DND-41 (cell line): Measurements from ENCODE around the gene PIEZO1.

Source experiments
- ATAC-seq: fragments of 200-7000 bp; cut with Tn5 transposase; 3 replicates; pipeline ENCODE4 v1.9.1; 2021; ENCODE audit warnings: low read depth; ENCODE audit not compliant: insufficient read depth
- DNase-seq: peaks from one replicate; pipeline ENCODE4 v3.0.0-alpha.2; 2020
- H2AFZ ChIP-seq: 2 replicates; pipeline ENCODE4 v1.6.0; 2012; ENCODE audit warnings: low read depth, low read length
- H3K27ac ChIP-seq: 2 replicates; pipeline ENCODE4 v1.5.1; 2012; ENCODE audit warnings: low read length, inconsistent platforms
- H3K27me3 ChIP-seq: fragments of 200-600 bp; sonication (generic); 2 replicates; pipeline ENCODE4 v1.6.0; 2012; ENCODE audit warnings: low read length, mild to moderate bottlenecking, inconsistent platforms; ENCODE audit not compliant: insufficient read depth, poor library complexity
- H3K36me3 ChIP-seq: 2 replicates; pipeline ENCODE4 v1.5.1; 2012; ENCODE audit warnings: low read length, inconsistent platforms; ENCODE audit not compliant: insufficient read depth
- H3K4me1 ChIP-seq: 2 replicates; pipeline ENCODE4 v1.5.1; 2012; ENCODE audit warnings: mild to moderate bottlenecking, low read length; ENCODE audit not compliant: insufficient read depth
- H3K4me2 ChIP-seq: 2 replicates; pipeline ENCODE4 v1.6.0; 2012; ENCODE audit warnings: mild to moderate bottlenecking, moderate library complexity, low read length, inconsistent platforms; ENCODE audit not compliant: insufficient read depth
- H3K4me3 ChIP-seq, 2 experiments: fragments of 200-600 bp in 1 of 2; shearing (Covaris generic) in 1 of 2; 2 replicates each; pipeline ENCODE4 v1.5.1; 2012 to 2016; ENCODE audit warnings: inconsistent platforms in 2 of 2, low read length in 2 of 2, mild to moderate bottlenecking in 2 of 2, low read depth in 1 of 2, moderate library complexity in 1 of 2
- H3K79me2 ChIP-seq: 2 replicates; pipeline ENCODE4 v1.6.0; 2012; ENCODE audit warnings: low read length, inconsistent platforms; ENCODE audit not compliant: insufficient read depth
- H3K9ac ChIP-seq: 2 replicates; pipeline ENCODE4 v1.6.0; 2012; ENCODE audit warnings: low read depth, mild to moderate bottlenecking, inconsistent platforms, low read length, moderate library complexity
- H3K9me3 ChIP-seq: 2 replicates; pipeline ENCODE4 v1.5.1; 2012; ENCODE audit warnings: low read length, moderate library complexity, mild to moderate bottlenecking, inconsistent platforms; ENCODE audit not compliant: insufficient read depth, severe bottlenecking
- H4K20me1 ChIP-seq: 2 replicates; pipeline ENCODE4 v1.6.0; 2012; ENCODE audit warnings: low read length; ENCODE audit not compliant: insufficient read depth
- EZH2 ChIP-seq: IDR thresholded peaks from 3 replicates; pipeline ENCODE4 v1.6.1; 2012; ENCODE audit warnings: borderline replicate concordance, low read depth, mild to moderate bottlenecking, moderate library complexity, low read length, inconsistent platforms; ENCODE audit not compliant: severe bottlenecking
- TF ChIP-seq, protein P1 (sequence below): IDR thresholded peaks from 2 replicates; pipeline ENCODE4 v1.5.1; 2012; ENCODE audit warnings: borderline replicate concordance, low read length, moderate library complexity, mild to moderate bottlenecking; ENCODE audit not compliant: poor library complexity, severe bottlenecking; ENCODE audit errors: extremely low read depth

The PIEZO1 gene

GRCh38 chr16:88695753-88696152 lies 89.3 kb downstream of the PIEZO1 start:
- Histone ChIP-seq H3K27ac (no peak overlapping the region), H3K4me3 (no peak overlapping the region), H2AFZ (no peak overlapping the region), H3K9ac (no peak overlapping the region), H3K4me1 (peaks cover 12% of the 10 kb centered on the region), H4K20me1 (peaks cover 20% of the 10 kb centered on the region), H3K9me3 (no peaks in the 10 kb centered on the region), H3K27me3 (no peaks in the 10 kb centered on the region), H3K36me3 (peaks cover 48% of the 10 kb centered on the region), H3K4me2 (no peak overlapping the region), H3K79me2 (peaks cover 11% of the 10 kb centered on the region; the same call in 1 of the 2 replicates)
- no peak for DNase-seq
- TF ChIP-seq EZH2, result no peak
- TF ChIP-seq, protein P1, sequence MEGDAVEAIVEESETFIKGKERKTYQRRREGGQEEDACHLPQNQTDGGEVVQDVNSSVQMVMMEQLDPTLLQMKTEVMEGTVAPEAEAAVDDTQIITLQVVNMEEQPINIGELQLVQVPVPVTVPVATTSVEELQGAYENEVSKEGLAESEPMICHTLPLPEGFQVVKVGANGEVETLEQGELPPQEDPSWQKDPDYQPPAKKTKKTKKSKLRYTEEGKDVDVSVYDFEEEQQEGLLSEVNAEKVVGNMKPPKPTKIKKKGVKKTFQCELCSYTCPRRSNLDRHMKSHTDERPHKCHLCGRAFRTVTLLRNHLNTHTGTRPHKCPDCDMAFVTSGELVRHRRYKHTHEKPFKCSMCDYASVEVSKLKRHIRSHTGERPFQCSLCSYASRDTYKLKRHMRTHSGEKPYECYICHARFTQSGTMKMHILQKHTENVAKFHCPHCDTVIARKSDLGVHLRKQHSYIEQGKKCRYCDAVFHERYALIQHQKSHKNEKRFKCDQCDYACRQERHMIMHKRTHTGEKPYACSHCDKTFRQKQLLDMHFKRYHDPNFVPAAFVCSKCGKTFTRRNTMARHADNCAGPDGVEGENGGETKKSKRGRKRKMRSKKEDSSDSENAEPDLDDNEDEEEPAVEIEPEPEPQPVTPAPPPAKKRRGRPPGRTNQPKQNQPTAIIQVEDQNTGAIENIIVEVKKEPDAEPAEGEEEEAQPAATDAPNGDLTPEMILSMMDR, result no peak
- ATAC-seq, result no peak

GRCh38 chr16:88695218-88695617 lies 89.8 kb downstream of the PIEZO1 start:
- DNase-seq (no peak), ATAC-seq (no peak)
- H3K79me2 ChIP-seq, result peaks cover 6% of the 10 kb centered on the region; the same call in 1 of the 2 replicates
- H3K9ac ChIP-seq, result no peak overlapping the region
- H3K9me3 ChIP-seq, result no peaks in the 10 kb centered on the region
- H3K4me1 ChIP-seq, result peaks cover 7% of the 10 kb centered on the region
- peaks cover 15% of the 10 kb centered on the region for H4K20me1 ChIP-seq
- H3K27me3 ChIP-seq, result no peaks in the 10 kb centered on the region
- peaks cover 43% of the 10 kb centered on the region for H3K36me3 ChIP-seq
- H2AFZ ChIP-seq, result no peak overlapping the region
- H3K27ac ChIP-seq, result no peak overlapping the region
- H3K4me3 ChIP-seq, result no peak overlapping the region
- no peak overlapping the region for H3K4me2 ChIP-seq
- TF ChIP-seq, protein P1, result no peak
- TF ChIP-seq EZH2, result no peak

DNA sequence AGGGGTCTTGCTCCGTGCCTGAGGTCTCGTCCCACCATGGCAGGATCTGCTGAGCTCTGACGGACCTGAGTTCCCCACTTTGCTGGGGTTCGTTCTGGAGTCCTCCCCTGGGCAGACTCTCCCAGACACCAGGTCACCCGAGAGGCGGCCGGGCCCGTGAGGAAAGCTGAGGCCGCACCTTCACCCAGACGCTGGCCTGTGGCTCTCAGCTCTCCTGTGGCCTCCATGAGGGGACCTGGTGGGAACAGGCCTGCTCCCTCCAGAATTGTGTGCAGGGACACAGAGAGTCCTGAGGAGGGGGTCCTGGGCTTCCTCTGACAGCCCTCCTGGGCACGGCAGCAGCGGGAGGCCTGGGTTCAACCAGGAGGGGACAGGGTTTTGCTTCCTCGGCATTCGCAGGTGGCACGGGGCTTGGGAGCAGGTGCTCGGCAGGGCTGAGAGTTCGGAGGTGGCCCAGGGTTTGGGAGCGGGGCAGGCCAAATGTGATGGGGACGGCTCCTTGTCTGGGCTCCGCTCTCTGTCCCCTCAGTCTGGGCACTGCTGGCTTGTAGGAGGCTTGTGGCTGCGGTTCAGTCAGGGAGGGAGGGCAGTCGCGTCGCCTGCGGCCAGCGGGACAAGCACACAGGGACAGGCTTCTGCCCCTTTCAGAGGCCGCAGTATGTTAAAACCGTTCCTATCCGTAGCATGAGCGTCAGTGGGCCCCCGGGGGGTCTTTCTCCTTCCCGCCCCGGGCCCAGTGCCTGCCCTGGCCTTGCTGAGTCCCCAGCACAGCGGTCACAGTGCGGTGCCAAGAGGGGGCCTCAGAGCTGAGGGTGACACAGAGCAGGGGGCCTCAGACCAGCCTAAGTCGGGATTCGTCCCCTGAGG lies 90.6 kb downstream of the PIEZO1 start:
- Histone ChIP-seq H3K9ac (no peak overlapping the region), H3K4me1 (peaks cover 3% of the 10 kb centered on the region; the same call in 1 of the 2 replicates)
- no peak for ATAC-seq

More for the DNA sequence above, 90.6 kb downstream of the PIEZO1 start:
- H3K36me3 ChIP-seq, result peaks cover 35% of the 10 kb centered on the region
- H4K20me1 ChIP-seq, result peaks cover 7% of the 10 kb centered on the region
- no peak for TF ChIP-seq EZH2
- TF ChIP-seq, protein P1, result no peak
- H3K9me3 ChIP-seq, result no peaks in the 10 kb centered on the region
- H3K4me3 ChIP-seq, result no peak overlapping the region
- no peaks in the 10 kb centered on the region for H3K27me3 ChIP-seq
- no peak overlapping the region for H2AFZ ChIP-seq
- H3K27ac ChIP-seq, result no peak overlapping the region
- no peak for DNase-seq
- H3K4me2 ChIP-seq, result no peak overlapping the region
- no peaks in the 10 kb centered on the region for H3K79me2 ChIP-seq
